Liver (tissue), 9 donors: Measurements from ENCODE around the gene C3orf70. TPM values are rescaled to one million over a fixed set of nuclear protein-coding genes. Genes with fewer than 3 reads are reported as not detected.

Experiments
- DNase-seq: peaks from one replicate; pipeline ENCODE4 v3.0.0-alpha.2; 2017; ENCODE audit warnings: low spot score
- H3K27ac ChIP-seq, 2 donors: one replicate each; pipeline ENCODE4 v1.7.0; 2013; ENCODE audit warnings: inconsistent platforms in 2 of 2, low read length in 2 of 2, control low read depth in 1 of 2, low read depth in 1 of 2, mild to moderate bottlenecking in 1 of 2
- H3K27me3 ChIP-seq, 4 donors: one replicate each; pipeline versions ENCODE4 v1.6.1 to v1.7.0; 2013; ENCODE audit warnings: low read length in 3 of 4, inconsistent platforms in 1 of 4, mild to moderate bottlenecking in 1 of 4, moderate library complexity in 1 of 4; ENCODE audit not compliant: control insufficient read depth in 4 of 4, insufficient read depth in 4 of 4
- H3K36me3 ChIP-seq, 4 donors: one replicate each; pipeline versions ENCODE4 v1.6.1 to v1.7.0; 2013; ENCODE audit warnings: low read length in 3 of 4, mild to moderate bottlenecking in 3 of 4, low read depth in 1 of 4, moderate library complexity in 1 of 4; ENCODE audit not compliant: control insufficient read depth in 4 of 4, insufficient read depth in 3 of 4
- H3K4me1 ChIP-seq, 4 donors: one replicate each; pipeline versions ENCODE4 v1.6.1 to v1.7.0; 2013; ENCODE audit warnings: low read length in 3 of 4, mild to moderate bottlenecking in 3 of 4, moderate library complexity in 1 of 4; ENCODE audit not compliant: control insufficient read depth in 4 of 4, insufficient read depth in 4 of 4
- H3K4me3 ChIP-seq, 3 donors: one replicate each; pipeline versions ENCODE4 v1.6.1 to v1.7.0; 2013; ENCODE audit warnings: low read length in 3 of 3, control low read depth in 1 of 3, low read depth in 1 of 3, mild to moderate bottlenecking in 1 of 3
- H3K9ac ChIP-seq, 2 donors: one replicate each; pipeline ENCODE4 v1.7.0; 2013; ENCODE audit warnings: low read length in 2 of 2, mild to moderate bottlenecking in 2 of 2, moderate library complexity in 2 of 2, control low read depth in 1 of 2, low read depth in 1 of 2
- H3K9me3 ChIP-seq, 4 donors: one replicate each; pipeline versions ENCODE4 v1.6.1 to v1.7.0; 2013; ENCODE audit warnings: low read length in 3 of 4; ENCODE audit not compliant: control insufficient read depth in 4 of 4
- ATF3 ChIP-seq: IDR thresholded peaks from 2 replicates; pipeline ENCODE4 v1.6.1; 2016; ENCODE audit warnings: antibody characterized with exemption
- FOXA1 ChIP-seq: IDR thresholded peaks from 2 replicates; pipeline ENCODE4 v1.6.1; 2016; ENCODE audit warnings: antibody characterized with exemption
- FOXA2 ChIP-seq: IDR thresholded peaks from 2 replicates; pipeline ENCODE4 v1.6.1; 2016; ENCODE audit warnings: antibody characterized with exemption
- JUND ChIP-seq, 2 donors: IDR thresholded peaks; 2 replicates each; pipeline ENCODE4 v1.6.1; 2016; ENCODE audit warnings: antibody characterized with exemption in 2 of 2
- MAX ChIP-seq: IDR thresholded peaks from 2 replicates; pipeline ENCODE4 v1.6.1; 2016; ENCODE audit warnings: antibody characterized with exemption
- NR2F2 ChIP-seq: IDR thresholded peaks from 2 replicates; pipeline ENCODE4 v1.6.1; 2016; ENCODE audit warnings: antibody characterized with exemption
- REST ChIP-seq: IDR thresholded peaks from 2 replicates; pipeline ENCODE4 v1.6.1; 2016; ENCODE audit warnings: antibody characterized with exemption, mild to moderate bottlenecking
- WGBS: extraction: QIAGEN DNeasy Blood & Tissue Kit; methylation state at CpG from one replicate; pipeline ENCODE4 v1.1.7; 2013; 5-methylcytosine and 5-hydroxymethylcytosine counted together
- polyA plus RNA-seq, 2 donors: library from polyadenylated mRNA; stranded (reverse) in 1 of 2; unstranded in 1 of 2; fragments of 200-250 nt in 1 of 2; fragments of >200 nt in 1 of 2; fragmentation: Nextera tagmentation in 1 of 2; extraction: Ambion mirVana in 1 of 2; gene quantifications; one replicate each; pipeline versions ENCODE4 v1.2.1 to v1.2.3, GENCODE V29; 2013 to 2015
- total RNA-seq, 2 donors: library from RNA; depleted of rRNA; stranded (reverse); fragments of >200 nt; gene quantifications; one replicate each; pipeline ENCODE4 v1.2.3, GENCODE V29; 2014
- donor health status: healthy.
- donor health status: healthy.
- donor health status: healthy.
- donor health status: healthy.
- donor health status: healthy.

C3orf70 gene
- total and polyA plus RNA-seq, 4 donors: 0.15 to 0.79 (median 0.41) TPM

GRCh38 chr3:185029086-185029485 is 123.8 kb downstream of the C3orf70 start (continued):
- no peak for TF ChIP-seq REST
- no peak for TF ChIP-seq FOXA2
- no peak for TF ChIP-seq NR2F2

- Histone ChIP-seq H3K4me1 (peaks cover 0 to 5% (median 0%) of the 10 kb centered on the region in 4 donors), H3K9me3 (no peaks in the 10 kb centered on the region), H3K36me3 (peaks cover 0 to 3% (median 2%) of the 10 kb centered on the region in 4 donors), H3K9ac (no peak overlapping the region), H3K4me3 (no peak overlapping the region), H3K27ac (no peak overlapping the region), H3K27me3 (no peaks in the 10 kb centered on the region)
- TF ChIP-seq MAX (no peak), NR2F2 (peak; percentile 60), FOXA1 (no peak), JUND (IDR thresholded peaks at IDR 0.05) (no peak), ATF3 (no peak)
- no peak for DNase-seq
- 80% methylated on average over 3 of the region's 3 CpGs for WGBS
Observed at GRCh38 chr3:185028121-185028520, 124.7 kb downstream of the C3orf70 start.

Other genes starting within 250 kb of the C3orf70 start
- gene EHHADH, start 101.0 kb upstream of the C3orf70 start, total RNA-seq: 100 to 1,000 TPM in 1 of 2 donors, 10 to 100 TPM in 1; 44.3 to 378 TPM
- 100 to 1,000 TPM in 1 of 2 donors, 10 to 100 TPM in 1; 72.5 to 117 TPM for gene EHHADH, start 101.0 kb upstream of the C3orf70 start, polyA plus RNA-seq
- 10 to 100 TPM; 17.7 to 35.3 TPM for gene MAP3K13, start 210.1 kb upstream of the C3orf70 start, total RNA-seq
- 10 to 100 TPM; 11.3 to 38.1 TPM for gene MAP3K13, start 210.1 kb upstream of the C3orf70 start, polyA plus RNA-seq